Neural cell (in vitro differentiated cells): ENCODE data around the gene AKR1B1.

Experiments
- EP300 ChIP-seq: fragments of 450-650 bp; conservative IDR thresholded peaks from 2 replicates; pipeline ENCODE4 v1.6.1; 2014; ENCODE audit warnings: antibody characterized with exemption, mild to moderate bottlenecking, moderate library complexity; ENCODE audit not compliant: poor library complexity, severe bottlenecking
- EZH2 ChIP-seq: fragments of 200-600, 300-800 bp; shearing (Covaris generic), sonication (generic); IDR thresholded peaks from 2 replicates; pipeline ENCODE4 v1.6.1; 2014; ENCODE audit warnings: antibody characterized with exemption, low read length, borderline replicate concordance, mild to moderate bottlenecking; ENCODE audit not compliant: insufficient read depth, poor library complexity, severe bottlenecking
- POLR2AphosphoS5 ChIP-seq: IDR thresholded peaks from 2 replicates; pipeline ENCODE4 v1.6.1; 2012
- TAF1 ChIP-seq: IDR thresholded peaks from 2 replicates; pipeline ENCODE4 v1.6.1; 2012; ENCODE audit warnings: low read depth
- TF ChIP-seq, protein P1 (sequence below): fragments of 450-650 bp; IDR thresholded peaks from 2 replicates; pipeline ENCODE4 v1.5.1; 2014; ENCODE audit warnings: antibody characterized with exemption, mild to moderate bottlenecking, moderate library complexity; ENCODE audit not compliant: poor library complexity, severe bottlenecking

DNA sequence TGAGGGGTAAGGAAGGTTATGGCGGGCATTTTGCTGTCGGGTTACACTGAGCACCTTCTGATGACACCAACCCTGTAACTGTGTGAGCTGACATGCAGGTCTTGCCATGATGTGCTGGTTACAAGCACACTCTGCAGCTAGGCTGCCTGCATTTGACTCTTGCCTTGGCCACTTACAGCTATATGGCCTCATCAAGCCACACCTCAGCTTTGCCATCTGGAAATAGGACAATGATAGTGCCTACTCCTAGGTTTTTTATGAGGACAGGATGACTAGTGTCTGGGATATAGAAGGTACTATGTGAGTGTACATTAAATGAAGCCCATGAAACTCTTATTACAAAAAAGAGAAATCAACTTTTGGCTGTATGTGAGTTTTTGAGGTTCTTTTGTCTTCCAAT is 58.0 kb downstream of the AKR1B1 start:
- TF ChIP-seq EZH2 (no peak), TAF1 (no peak), EP300 (no peak), POLR2AphosphoS5 (no peak)
- TF ChIP-seq, protein P1, sequence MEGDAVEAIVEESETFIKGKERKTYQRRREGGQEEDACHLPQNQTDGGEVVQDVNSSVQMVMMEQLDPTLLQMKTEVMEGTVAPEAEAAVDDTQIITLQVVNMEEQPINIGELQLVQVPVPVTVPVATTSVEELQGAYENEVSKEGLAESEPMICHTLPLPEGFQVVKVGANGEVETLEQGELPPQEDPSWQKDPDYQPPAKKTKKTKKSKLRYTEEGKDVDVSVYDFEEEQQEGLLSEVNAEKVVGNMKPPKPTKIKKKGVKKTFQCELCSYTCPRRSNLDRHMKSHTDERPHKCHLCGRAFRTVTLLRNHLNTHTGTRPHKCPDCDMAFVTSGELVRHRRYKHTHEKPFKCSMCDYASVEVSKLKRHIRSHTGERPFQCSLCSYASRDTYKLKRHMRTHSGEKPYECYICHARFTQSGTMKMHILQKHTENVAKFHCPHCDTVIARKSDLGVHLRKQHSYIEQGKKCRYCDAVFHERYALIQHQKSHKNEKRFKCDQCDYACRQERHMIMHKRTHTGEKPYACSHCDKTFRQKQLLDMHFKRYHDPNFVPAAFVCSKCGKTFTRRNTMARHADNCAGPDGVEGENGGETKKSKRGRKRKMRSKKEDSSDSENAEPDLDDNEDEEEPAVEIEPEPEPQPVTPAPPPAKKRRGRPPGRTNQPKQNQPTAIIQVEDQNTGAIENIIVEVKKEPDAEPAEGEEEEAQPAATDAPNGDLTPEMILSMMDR: no peak
